Sigmoid colon (tissue), 4 donors: ENCODE measurements around the gene LIN52.

Experiments
- POLR2AphosphoS5 ChIP-seq, 4 donors: sonication (generic); formaldehyde crosslinking; IDR thresholded peaks; one replicate each; pipeline ENCODE4 v1.6.1; 2017; ENCODE audit warnings: antibody characterized with exemption in 4 of 4
- TF ChIP-seq, protein P1 (sequence below), 4 experiments: fragments of 450-650 bp in 3 of 4; fragments of 200-600 bp in 1 of 4; IDR thresholded peaks; one replicate each; pipeline ENCODE4 v1.5.1; 2016 to 2019; ENCODE audit warnings: antibody characterized with exemption in 4 of 4, mild to moderate bottlenecking in 3 of 4, moderate library complexity in 2 of 4

DNA sequence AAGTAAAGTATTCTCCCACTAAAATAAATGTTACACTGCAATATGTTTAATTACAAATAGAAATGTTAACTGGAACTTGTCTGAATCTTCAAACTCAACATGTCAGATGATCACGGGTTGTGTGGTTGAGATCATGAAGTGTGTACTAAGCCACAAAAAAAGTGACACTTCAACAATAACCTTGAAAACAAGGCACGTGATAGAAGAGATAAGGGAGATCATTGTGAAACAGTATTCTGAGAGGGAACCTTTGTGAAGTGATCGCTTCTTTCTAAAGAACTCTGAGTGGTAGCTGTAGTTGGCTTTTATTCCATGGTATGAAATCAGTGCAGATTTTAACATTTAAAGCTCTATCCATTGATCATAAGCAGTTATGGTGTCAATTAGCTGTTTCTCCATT, 60.0 kb downstream of the LIN52 start:
- TF ChIP-seq, protein P1, sequence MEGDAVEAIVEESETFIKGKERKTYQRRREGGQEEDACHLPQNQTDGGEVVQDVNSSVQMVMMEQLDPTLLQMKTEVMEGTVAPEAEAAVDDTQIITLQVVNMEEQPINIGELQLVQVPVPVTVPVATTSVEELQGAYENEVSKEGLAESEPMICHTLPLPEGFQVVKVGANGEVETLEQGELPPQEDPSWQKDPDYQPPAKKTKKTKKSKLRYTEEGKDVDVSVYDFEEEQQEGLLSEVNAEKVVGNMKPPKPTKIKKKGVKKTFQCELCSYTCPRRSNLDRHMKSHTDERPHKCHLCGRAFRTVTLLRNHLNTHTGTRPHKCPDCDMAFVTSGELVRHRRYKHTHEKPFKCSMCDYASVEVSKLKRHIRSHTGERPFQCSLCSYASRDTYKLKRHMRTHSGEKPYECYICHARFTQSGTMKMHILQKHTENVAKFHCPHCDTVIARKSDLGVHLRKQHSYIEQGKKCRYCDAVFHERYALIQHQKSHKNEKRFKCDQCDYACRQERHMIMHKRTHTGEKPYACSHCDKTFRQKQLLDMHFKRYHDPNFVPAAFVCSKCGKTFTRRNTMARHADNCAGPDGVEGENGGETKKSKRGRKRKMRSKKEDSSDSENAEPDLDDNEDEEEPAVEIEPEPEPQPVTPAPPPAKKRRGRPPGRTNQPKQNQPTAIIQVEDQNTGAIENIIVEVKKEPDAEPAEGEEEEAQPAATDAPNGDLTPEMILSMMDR (IDR thresholded peaks at IDR 0.05) = no peak
- TF ChIP-seq POLR2AphosphoS5 (IDR thresholded peaks at IDR 0.05) = no peak
